Testis (tissue), 2 donors: ENCODE measurements around the gene CISD2.
"Not testable (repeated sequence)": the region's sequence is repeated elsewhere in the genome, so short reads cannot be mapped to it uniquely, and the experiment has no call there.

ENCODE experiments used
- CTCF ChIP-seq, 3 experiments: fragments of 450-650 bp in 2 of 3; fragments of 200-600 bp in 1 of 3; sonication (generic) in 1 of 3; IDR thresholded peaks; one replicate each; pipeline ENCODE4 v1.5.1; 2016 to 2019; ENCODE audit warnings: antibody characterized with exemption in 3 of 3, mild to moderate bottlenecking in 2 of 3, moderate library complexity in 1 of 3
- POLR2A ChIP-seq: fragments of 450-650 bp; IDR thresholded peaks from one replicate; pipeline ENCODE4 v1.6.1; 2017; ENCODE audit warnings: antibody characterized with exemption, mild to moderate bottlenecking, moderate library complexity

GRCh38 chr4:102865327-102865726, 3.5 kb upstream of the CISD2 start:
- TF ChIP-seq POLR2A; CTCF (IDR thresholded peaks at IDR 0.05): not testable (repeated sequence)
